SKM-1 treated with dmso at 0.1 percent for 144 hours (cell line): ENCODE results near the gene PDE4D.

Source experiments
- DNase-seq: peaks from one replicate; lab custom pipeline; 2025; ENCODE audit not compliant: unreplicated experiment; lab: John Stamatoyannopoulos, UW

Gene PDE4D

GRCh38 chr5:59746241-59746765, 147.2 kb downstream of the PDE4D start:
- DNase-seq = no peak

GRCh38 chr5:59745415-59745863, 148.1 kb downstream of the PDE4D start:
- DNase-seq = no peak

- no peak for DNase-seq
These were observed 149.0 kb downstream of the PDE4D start for GRCh38 chr5:59744531-59744992.

GRCh38 chr5:59741599-59741998, 151.9 kb downstream of the PDE4D start:
- no peak for DNase-seq

GRCh38 chr5:59738024-59738423, 155.5 kb downstream of the PDE4D start:
- no peak for DNase-seq

GRCh38 chr5:59732806-59733205, 160.7 kb downstream of the PDE4D start:
- no peak for DNase-seq

GRCh38 chr5:59732301-59732700, 161.2 kb downstream of the PDE4D start:
- no peak for DNase-seq

- no peak for DNase-seq
These were observed 161.7 kb downstream of the PDE4D start for GRCh38 chr5:59731809-59732208.

GRCh38 chr5:59729820-59730219, 163.7 kb downstream of the PDE4D start:
- DNase-seq = no peak

- no peak for DNase-seq
These were observed 164.2 kb downstream of the PDE4D start for GRCh38 chr5:59729357-59729756.

- no peak for DNase-seq
These were observed 165.2 kb downstream of the PDE4D start for GRCh38 chr5:59728356-59728755.

- no peak for DNase-seq
These were observed 166.3 kb downstream of the PDE4D start for GRCh38 chr5:59727186-59727585.

GRCh38 chr5:59725392-59725767, 168.1 kb downstream of the PDE4D start:
- no peak for DNase-seq

GRCh38 chr5:59724482-59725391, 168.8 kb downstream of the PDE4D start:
- DNase-seq = peak; percentile 22

GRCh38 chr5:59722874-59723273, 170.7 kb downstream of the PDE4D start:
- no peak for DNase-seq

GRCh38 chr5:59721741-59722140, 171.8 kb downstream of the PDE4D start:
- no peak for DNase-seq

GRCh38 chr5:59720063-59720462, 173.5 kb downstream of the PDE4D start:
- DNase-seq = no peak

- DNase-seq = no peak
These were observed 176.5 kb downstream of the PDE4D start for GRCh38 chr5:59716966-59717500.

- DNase-seq = no peak
These were observed 177.5 kb downstream of the PDE4D start for GRCh38 chr5:59716029-59716428.

GRCh38 chr5:59715228-59715627, 178.3 kb downstream of the PDE4D start:
- DNase-seq = no peak

- DNase-seq = no peak
These were observed 180.1 kb downstream of the PDE4D start for GRCh38 chr5:59713498-59713844.

GRCh38 chr5:59712836-59713497, 180.6 kb downstream of the PDE4D start:
- no peak for DNase-seq
